OCI-LY7 (cell line): ENCODE results near the gene SELENBP1. TPM values are rescaled to one million over a fixed set of nuclear protein-coding genes. Genes with fewer than 3 reads are reported as not detected.
"Not testable (repeated sequence)": the region's sequence is repeated elsewhere in the genome, so short reads cannot be mapped to it uniquely, and the experiment has no call there.

Experiments
- BruUV-seq: library from RNA; stranded (reverse); fragments of 400-500 nt; replicated peaks from 2 replicates; lab custom pipeline; 2021; lab: Mats Ljungman, UMichigan
- CTCF ChIA-PET: fragments of 300-600 bp; sonication (Branson Sonifier 250); formaldehyde crosslinking; loops from one replicate; lab custom pipeline; 2022; ENCODE audit warnings: antibody characterized with exemption; ENCODE audit not compliant: unreplicated experiment; lab: Charles Lee
- POLR2A ChIA-PET: fragments of 300-600 bp; sonication (Branson Sonifier 250); formaldehyde crosslinking; loops from one replicate; lab custom pipeline; 2022; ENCODE audit warnings: antibody characterized with exemption; lab: Charles Lee
- DNase-seq: peaks from one replicate; pipeline ENCODE4 v3.0.0-alpha.2; 2015; ENCODE audit warnings: low spot score
- H2AFZ ChIP-seq: fragments of 200-600 bp; sonication (generic), shearing (Covaris generic); 2 replicates; pipeline ENCODE4 v1.6.1; 2014; ENCODE audit warnings: mild to moderate bottlenecking, antibody characterized with exemption, low read length, moderate library complexity
- H3K27ac ChIP-seq: fragments of 200-600 bp; sonication (generic); 2 replicates; pipeline ENCODE4 v1.5.1; 2014; ENCODE audit warnings: mixed run types, low read depth, mild to moderate bottlenecking, moderate library complexity, low read length, inconsistent platforms; ENCODE audit not compliant: poor library complexity, severe bottlenecking
- H3K36me3 ChIP-seq: fragments of 200-600 bp; sonication (generic); 2 replicates; pipeline ENCODE4 v1.6.1; 2014; ENCODE audit warnings: mild to moderate bottlenecking, antibody characterized with exemption, low read length, moderate library complexity, mixed read lengths; ENCODE audit not compliant: insufficient read depth
- H3K4me1 ChIP-seq: fragments of 200-600 bp; sonication (generic); 2 replicates; pipeline ENCODE4 v1.5.1; 2014; ENCODE audit warnings: mild to moderate bottlenecking, low read length; ENCODE audit not compliant: insufficient read depth, poor library complexity, severe bottlenecking
- H3K4me2 ChIP-seq: fragments of 200-600 bp; sonication (generic); 2 replicates; pipeline ENCODE4 v1.6.1; 2014; ENCODE audit warnings: mild to moderate bottlenecking, low read length
- H3K4me3 ChIP-seq: fragments of 200-600 bp; sonication (generic); 2 replicates; pipeline ENCODE4 v1.5.1; 2014; ENCODE audit warnings: mild to moderate bottlenecking, low read depth, low read length; ENCODE audit not compliant: poor library complexity, severe bottlenecking
- H3K79me2 ChIP-seq: fragments of 200-600 bp; sonication (generic); 2 replicates; pipeline ENCODE4 v1.6.1; 2016; ENCODE audit warnings: low read depth, mild to moderate bottlenecking, low read length, moderate library complexity, mixed read lengths; ENCODE audit not compliant: insufficient read depth
- H3K9me2 ChIP-seq: fragments of 200-600 bp; sonication (generic); 2 replicates; pipeline ENCODE4 v1.6.1; 2016; ENCODE audit warnings: mild to moderate bottlenecking, low read length, mixed read lengths; ENCODE audit not compliant: insufficient read depth
- H3K9me3 ChIP-seq: fragments of 200-600 bp; sonication (generic); 2 replicates; pipeline ENCODE4 v1.6.1; 2014; ENCODE audit warnings: mild to moderate bottlenecking, mixed run types, low read length, mixed read lengths
- H4K20me1 ChIP-seq: fragments of 200-600 bp; sonication (generic); 2 replicates; pipeline ENCODE4 v1.6.1; 2014; ENCODE audit warnings: mild to moderate bottlenecking, antibody characterized with exemption, low read length, moderate library complexity, mixed read lengths; ENCODE audit not compliant: insufficient read depth
- EZH2phosphoT487 ChIP-seq: fragments of 200-600 bp; sonication (generic); IDR thresholded peaks from 2 replicates; pipeline ENCODE4 v1.6.1; 2018; ENCODE audit warnings: low read depth, borderline replicate concordance, mild to moderate bottlenecking, mixed run types, antibody characterized with exemption, low read length, moderate library complexity, mixed read lengths
- intact Hi-C: fragments of 100-400 bp; cut with micrococcal nuclease; formaldehyde crosslinking; loops from one replicate; pipeline ENCODE4 v1.10.0; 2022; ENCODE audit not compliant: unreplicated experiment
- total RNA-seq, 2 experiments: library from RNA; depleted of rRNA in 1 of 2; stranded (reverse); fragments of >200 nt in 1 of 2; shearing (Covaris generic) in 1 of 2; gene quantifications; 2 replicates each; pipeline ENCODE4 v1.2.3, GENCODE V29; 2014 to 2022
- TF ChIP-seq, protein P1 (sequence below): fragments of 200-600 bp; sonication (generic); conservative IDR thresholded peaks from 2 replicates; pipeline ENCODE4 v1.5.1; 2014; ENCODE audit warnings: mild to moderate bottlenecking, antibody characterized with exemption, low read length, moderate library complexity, mixed read lengths

Gene SELENBP1
- total RNA-seq, 2 experiments from 2014 or later = not detected

DNA sequence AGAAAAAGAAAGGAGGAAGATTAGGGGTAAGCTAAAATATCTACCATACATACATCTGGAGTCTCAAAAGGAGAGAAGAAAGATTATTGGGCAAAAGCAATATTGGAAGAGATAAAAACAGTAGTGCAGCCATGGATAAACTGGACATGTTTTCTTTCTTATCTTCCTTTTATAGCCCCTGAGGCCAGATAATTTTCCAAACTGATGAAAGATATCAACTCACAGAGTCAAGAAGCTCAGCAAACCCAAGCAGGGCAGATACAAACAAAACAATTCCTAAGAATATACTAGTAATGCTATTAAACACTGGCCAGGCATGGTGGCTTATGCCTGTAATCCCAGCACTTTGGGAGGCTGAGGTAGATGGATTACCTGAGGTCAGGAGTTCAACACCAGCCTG, 21.1 kb upstream of the SELENBP1 start:
- Histone ChIP-seq H3K4me2 (no peak overlapping the region), H4K20me1 (no peaks in the 10 kb centered on the region), H3K4me1 (no peaks in the 10 kb centered on the region), H3K79me2 (no peaks in the 10 kb centered on the region), H3K9me3 (peaks cover 7% of the 10 kb centered on the region; the same call in 1 of the 2 replicates), H3K4me3 (no peak overlapping the region), H3K27ac (no peak overlapping the region), H3K36me3 (no peaks in the 10 kb centered on the region), H3K9me2 (no peaks in the 10 kb centered on the region), H2AFZ (no peak overlapping the region)
- intact Hi-C loops = no loop called here
- ChIA-PET POLR2A (interaction anchor here (0.7 kb wide), 1 partner anchor 112 kb away, joined by 3 read pairs; no protein-coding TSS in a partner anchor), CTCF (no interaction called here)
- no peak for DNase-seq
- no TSS peak for BruUV-seq
- TF ChIP-seq, protein P1, sequence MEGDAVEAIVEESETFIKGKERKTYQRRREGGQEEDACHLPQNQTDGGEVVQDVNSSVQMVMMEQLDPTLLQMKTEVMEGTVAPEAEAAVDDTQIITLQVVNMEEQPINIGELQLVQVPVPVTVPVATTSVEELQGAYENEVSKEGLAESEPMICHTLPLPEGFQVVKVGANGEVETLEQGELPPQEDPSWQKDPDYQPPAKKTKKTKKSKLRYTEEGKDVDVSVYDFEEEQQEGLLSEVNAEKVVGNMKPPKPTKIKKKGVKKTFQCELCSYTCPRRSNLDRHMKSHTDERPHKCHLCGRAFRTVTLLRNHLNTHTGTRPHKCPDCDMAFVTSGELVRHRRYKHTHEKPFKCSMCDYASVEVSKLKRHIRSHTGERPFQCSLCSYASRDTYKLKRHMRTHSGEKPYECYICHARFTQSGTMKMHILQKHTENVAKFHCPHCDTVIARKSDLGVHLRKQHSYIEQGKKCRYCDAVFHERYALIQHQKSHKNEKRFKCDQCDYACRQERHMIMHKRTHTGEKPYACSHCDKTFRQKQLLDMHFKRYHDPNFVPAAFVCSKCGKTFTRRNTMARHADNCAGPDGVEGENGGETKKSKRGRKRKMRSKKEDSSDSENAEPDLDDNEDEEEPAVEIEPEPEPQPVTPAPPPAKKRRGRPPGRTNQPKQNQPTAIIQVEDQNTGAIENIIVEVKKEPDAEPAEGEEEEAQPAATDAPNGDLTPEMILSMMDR = no peak
- TF ChIP-seq EZH2phosphoT487 = no peak

- no peaks in the 10 kb centered on the region for H3K4me1 ChIP-seq
- intact Hi-C loops = no loop called here
- H4K20me1 ChIP-seq = no peaks in the 10 kb centered on the region
- H3K9me2 ChIP-seq = no peaks in the 10 kb centered on the region
- H3K4me2 ChIP-seq = no peak overlapping the region
- CTCF ChIA-PET = no interaction called here
- no TSS peak for BruUV-seq
- DNase-seq = no peak
- H3K79me2 ChIP-seq = no peaks in the 10 kb centered on the region
- TF ChIP-seq, protein P1 = no peak
- no peak for TF ChIP-seq EZH2phosphoT487
- POLR2A ChIA-PET = interaction anchor here (1.1 kb wide), 1 partner anchor 19 kb away, joined by 11 read pairs; no protein-coding TSS in a partner anchor
- peaks cover 7% of the 10 kb centered on the region; the same call in 1 of the 2 replicates for H3K9me3 ChIP-seq
- H3K36me3 ChIP-seq = no peaks in the 10 kb centered on the region
- no peak overlapping the region for H3K27ac ChIP-seq
- no peak overlapping the region for H2AFZ ChIP-seq
- H3K4me3 ChIP-seq = no peak overlapping the region
Measured at GRCh38 chr1:151391079-151391563, 18.6 kb upstream of the SELENBP1 start.

DNA sequence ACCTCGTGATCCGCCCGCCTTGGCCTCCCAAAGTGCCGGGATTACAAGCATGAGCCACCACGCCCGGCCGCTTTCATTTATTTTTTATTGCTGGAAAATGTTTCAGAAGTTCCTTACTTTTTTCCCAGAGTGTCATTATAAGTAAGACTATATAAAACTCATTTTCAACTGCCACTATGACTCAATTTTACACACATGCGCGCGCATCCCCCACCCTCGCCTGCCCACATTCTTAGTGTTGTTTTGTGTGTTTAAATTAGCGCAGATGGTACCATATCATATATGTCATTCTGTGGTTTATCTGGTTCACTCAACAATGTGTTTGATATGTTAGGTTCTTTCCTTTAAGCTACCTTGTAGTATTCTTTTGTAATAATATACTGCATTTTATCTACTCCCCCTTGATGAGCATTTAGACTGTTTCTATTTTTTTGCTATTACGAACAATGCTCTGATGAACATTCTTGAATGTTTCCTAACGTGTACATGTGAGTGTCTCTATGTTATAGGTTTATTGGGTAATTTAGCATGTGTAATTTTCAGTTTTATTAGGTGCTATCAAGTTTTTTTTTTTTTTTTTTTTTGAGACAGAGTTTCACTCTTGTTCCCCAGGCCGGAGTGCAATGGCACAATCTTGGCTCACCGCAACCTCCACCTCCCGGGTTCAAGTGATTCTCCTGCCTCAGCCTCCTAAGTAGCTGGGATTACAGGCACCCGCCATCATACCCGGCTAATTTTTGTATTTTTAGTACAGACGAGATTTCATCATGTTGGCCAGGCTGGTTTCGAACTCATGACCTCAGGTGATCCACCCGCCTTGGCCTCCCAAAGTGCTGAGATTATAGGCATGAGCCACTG, 17.9 kb upstream of the SELENBP1 start:
- H4K20me1 ChIP-seq, H3K9me2 ChIP-seq, H3K4me3 ChIP-seq, H2AFZ ChIP-seq, H3K4me2 ChIP-seq, H3K27ac ChIP-seq, H3K4me1 ChIP-seq, BruUV-seq, DNase-seq, intact Hi-C loops, CTCF ChIA-PET, H3K36me3 ChIP-seq, H3K9me3 ChIP-seq, H3K79me2 ChIP-seq: not testable (repeated sequence)
- POLR2A ChIA-PET = interaction anchor here (0.6 to 1.1 kb wide), 2 partner anchors 18 to 19 kb away, joined by 4 to 11 read pairs; no protein-coding TSS in a partner anchor
